Hepatocyte (in vitro differentiated cells): ENCODE measurements around the gene SKAP2. TPM values are rescaled to one million over a fixed set of nuclear protein-coding genes. Genes with fewer than 3 reads are reported as not detected.

Experiments used
- DNase-seq: peaks from one replicate; pipeline ENCODE4 v3.0.0-alpha.2; 2016; ENCODE audit warnings: low spot score
- H2AFZ ChIP-seq: fragments of 200-600 bp; sonication (generic); 2 replicates; pipeline ENCODE4 v1.6.0; 2016; ENCODE audit warnings: antibody characterized with exemption, mild to moderate bottlenecking
- H3K27ac ChIP-seq: fragments of 200-600 bp; sonication (generic); 2 replicates; pipeline ENCODE4 v1.5.1; 2016; ENCODE audit warnings: mild to moderate bottlenecking
- H3K27me3 ChIP-seq: fragments of 200-600 bp; sonication (generic); 2 replicates; pipeline ENCODE4 v1.6.1; 2016
- H3K36me3 ChIP-seq: fragments of 200-600 bp; sonication (generic); replicated peaks from 2 replicates; pipeline ENCODE4 v1.5.1; 2016; ENCODE audit warnings: low read depth; ENCODE audit not compliant: insufficient read depth
- H3K4me1 ChIP-seq: fragments of 200-600 bp; sonication (generic); 2 replicates; pipeline ENCODE4 v1.5.1; 2016; ENCODE audit warnings: mild to moderate bottlenecking, moderate library complexity; ENCODE audit not compliant: insufficient read depth
- H3K4me2 ChIP-seq: fragments of 200-600 bp; sonication (generic); 2 replicates; pipeline ENCODE4 v1.6.0; 2016
- H3K4me3 ChIP-seq: fragments of 200-600 bp; sonication (generic); 2 replicates; pipeline ENCODE4 v1.5.1; 2016; ENCODE audit warnings: mild to moderate bottlenecking
- H3K79me2 ChIP-seq: fragments of 200-600 bp; sonication (generic); 2 replicates; pipeline ENCODE4 v1.6.0; 2017; ENCODE audit warnings: mild to moderate bottlenecking
- H3K9me2 ChIP-seq: fragments of 200-600 bp; sonication (generic); replicated peaks from 2 replicates; pipeline ENCODE4 v1.6.0; 2017; ENCODE audit warnings: mild to moderate bottlenecking; ENCODE audit not compliant: insufficient read depth
- H3K9me3 ChIP-seq: fragments of 200-600 bp; sonication (generic); 2 replicates; pipeline ENCODE4 v1.5.1; 2016; ENCODE audit warnings: low read depth, mild to moderate bottlenecking
- H4K20me1 ChIP-seq: fragments of 200-600 bp; sonication (generic); 2 replicates; pipeline ENCODE4 v1.6.0; 2016; ENCODE audit warnings: mild to moderate bottlenecking; ENCODE audit not compliant: insufficient read depth, poor library complexity, severe bottlenecking
- EZH2 ChIP-seq: fragments of 200-600 bp; sonication (generic); IDR thresholded peaks from 2 replicates; pipeline ENCODE4 v1.6.1; 2016; ENCODE audit warnings: antibody characterized with exemption, mild to moderate bottlenecking, borderline replicate concordance
- EZH2phosphoT487 ChIP-seq: fragments of 200-600 bp; sonication (generic); IDR thresholded peaks from one replicate; pipeline ENCODE4 v1.6.1; 2018; ENCODE audit warnings: antibody characterized with exemption, mild to moderate bottlenecking, low read depth, moderate library complexity; ENCODE audit not compliant: unreplicated experiment, severe bottlenecking
- WGBS: methylation state at CpG from one replicate; pipeline ENCODE4 v1.1.6; 2016; ENCODE audit warnings: low lambda C conversion rate; ENCODE audit errors: missing lambda C conversion rate; 5-methylcytosine and 5-hydroxymethylcytosine counted together
- polyA plus RNA-seq: library from polyadenylated mRNA; unstranded; fragments of >200 nt; fragmentation: Nextera tagmentation; extraction: Ambion mirVana; gene quantifications from 2 replicates; pipeline ENCODE4 v1.2.1, GENCODE V29; 2016
- total RNA-seq: library from RNA; depleted of rRNA; stranded (reverse); fragments of >200 nt; gene quantifications from 2 replicates; pipeline ENCODE4 v1.2.3, GENCODE V29; 2014
- TF ChIP-seq, protein P1 (sequence below): fragments of 200-600 bp; sonication (generic); IDR thresholded peaks from 2 replicates; pipeline ENCODE4 v1.5.1; 2016; ENCODE audit warnings: antibody characterized with exemption, mild to moderate bottlenecking; ENCODE audit not compliant: poor library complexity

Gene SKAP2
- total and polyA plus RNA-seq, 2 experiments from 2014 or later = 8.4 to 13.5 TPM

DNA sequence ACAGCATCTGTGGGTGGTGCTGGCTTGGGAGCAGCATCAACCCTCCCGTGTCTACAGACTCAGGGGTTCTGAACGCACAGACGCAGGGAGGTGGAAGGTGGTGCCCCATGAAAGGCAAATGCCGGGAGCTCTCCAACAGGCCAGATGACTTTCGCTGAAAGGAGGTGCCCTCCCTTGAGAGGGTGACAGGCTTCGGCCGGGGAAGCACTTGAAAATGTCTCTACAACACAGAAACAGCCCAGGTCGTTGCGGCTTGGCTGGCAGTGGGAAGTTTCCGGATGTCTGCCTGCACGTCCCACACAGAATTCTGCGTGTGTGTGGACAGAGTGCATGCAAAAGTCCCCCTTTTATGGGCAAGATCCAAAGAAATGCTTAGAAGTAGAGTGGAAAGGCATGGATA lies 239.6 kb downstream of the SKAP2 start:
- Histone ChIP-seq H2AFZ (no peak overlapping the region), H3K4me1 (no peaks in the 10 kb centered on the region), H3K27me3 (no peaks in the 10 kb centered on the region), H3K79me2 (no peaks in the 10 kb centered on the region), H3K9me3 (no peaks in the 10 kb centered on the region), H3K4me3 (no peak overlapping the region), H3K27ac (no peak overlapping the region), H3K4me2 (no peak overlapping the region), H4K20me1 (no peaks in the 10 kb centered on the region), H3K36me3 (no peaks in the 10 kb centered on the region), H3K9me2 (no peaks in the 10 kb centered on the region)
- no peak for TF ChIP-seq EZH2phosphoT487
- TF ChIP-seq, protein P1, sequence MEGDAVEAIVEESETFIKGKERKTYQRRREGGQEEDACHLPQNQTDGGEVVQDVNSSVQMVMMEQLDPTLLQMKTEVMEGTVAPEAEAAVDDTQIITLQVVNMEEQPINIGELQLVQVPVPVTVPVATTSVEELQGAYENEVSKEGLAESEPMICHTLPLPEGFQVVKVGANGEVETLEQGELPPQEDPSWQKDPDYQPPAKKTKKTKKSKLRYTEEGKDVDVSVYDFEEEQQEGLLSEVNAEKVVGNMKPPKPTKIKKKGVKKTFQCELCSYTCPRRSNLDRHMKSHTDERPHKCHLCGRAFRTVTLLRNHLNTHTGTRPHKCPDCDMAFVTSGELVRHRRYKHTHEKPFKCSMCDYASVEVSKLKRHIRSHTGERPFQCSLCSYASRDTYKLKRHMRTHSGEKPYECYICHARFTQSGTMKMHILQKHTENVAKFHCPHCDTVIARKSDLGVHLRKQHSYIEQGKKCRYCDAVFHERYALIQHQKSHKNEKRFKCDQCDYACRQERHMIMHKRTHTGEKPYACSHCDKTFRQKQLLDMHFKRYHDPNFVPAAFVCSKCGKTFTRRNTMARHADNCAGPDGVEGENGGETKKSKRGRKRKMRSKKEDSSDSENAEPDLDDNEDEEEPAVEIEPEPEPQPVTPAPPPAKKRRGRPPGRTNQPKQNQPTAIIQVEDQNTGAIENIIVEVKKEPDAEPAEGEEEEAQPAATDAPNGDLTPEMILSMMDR = no peak
- no peak for TF ChIP-seq EZH2
- WGBS = 90% methylated on average over 12 of the region's 12 CpGs
- no peak for DNase-seq

DNA sequence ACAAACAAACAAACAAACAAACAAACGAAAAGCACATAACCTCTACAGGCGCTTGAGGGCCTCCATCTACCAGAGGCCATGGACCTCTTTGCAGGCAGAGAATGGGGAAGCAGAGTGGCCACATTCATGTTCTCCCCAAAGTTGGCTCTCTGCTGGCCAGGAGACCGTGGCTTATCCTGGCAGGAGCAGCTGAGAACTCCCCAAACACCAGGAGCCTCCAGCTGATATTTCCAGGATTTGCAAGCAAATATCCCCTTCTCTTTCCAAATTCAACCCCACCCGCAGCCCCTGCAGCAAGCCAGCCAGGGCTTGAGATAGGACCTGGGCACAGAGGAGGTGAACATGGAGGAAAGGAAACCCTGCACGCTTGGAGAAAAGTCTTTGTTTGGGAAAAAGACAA lies 240.0 kb downstream of the SKAP2 start:
- no peaks in the 10 kb centered on the region for H4K20me1 ChIP-seq
- H2AFZ ChIP-seq = no peak overlapping the region
- H3K4me2 ChIP-seq = no peak overlapping the region
- no peaks in the 10 kb centered on the region for H3K27me3 ChIP-seq
- H3K4me1 ChIP-seq = no peaks in the 10 kb centered on the region
- no peaks in the 10 kb centered on the region for H3K9me3 ChIP-seq
- no peaks in the 10 kb centered on the region for H3K79me2 ChIP-seq
- 88% methylated on average over 5 of the region's 5 CpGs for WGBS
- H3K27ac ChIP-seq = no peak overlapping the region
- no peaks in the 10 kb centered on the region for H3K36me3 ChIP-seq
- DNase-seq = no peak
- H3K4me3 ChIP-seq = no peak overlapping the region
- no peak for TF ChIP-seq EZH2
- TF ChIP-seq, protein P1 = no peak
- TF ChIP-seq EZH2phosphoT487 = no peak
- H3K9me2 ChIP-seq = no peaks in the 10 kb centered on the region

DNA sequence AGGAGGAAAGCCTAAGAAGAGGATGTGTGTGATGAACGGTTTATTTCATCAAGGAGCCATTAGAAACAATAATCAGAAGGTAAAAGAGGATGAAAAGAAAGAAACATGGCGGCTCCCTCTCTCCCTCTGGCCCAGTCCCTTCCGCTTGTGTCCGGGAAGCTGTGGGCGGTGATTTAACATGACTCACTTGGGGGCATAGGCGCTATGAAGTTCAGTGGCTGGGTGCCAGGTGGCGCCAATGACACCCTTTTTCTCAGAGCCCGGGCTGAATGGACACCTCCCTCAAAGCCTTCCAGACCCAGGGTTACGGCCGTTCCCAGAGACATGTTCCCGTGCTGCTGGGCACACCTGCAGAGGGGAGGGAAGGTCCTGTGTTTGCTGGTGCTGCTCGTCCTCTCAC lies 244.0 kb downstream of the SKAP2 start:
- Histone ChIP-seq H3K79me2 (no peaks in the 10 kb centered on the region), H3K4me1 (no peaks in the 10 kb centered on the region), H3K27me3 (no peaks in the 10 kb centered on the region), H4K20me1 (no peaks in the 10 kb centered on the region), H3K4me2 (no peak overlapping the region), H3K27ac (no peak overlapping the region), H2AFZ (no peak overlapping the region), H3K9me2 (no peaks in the 10 kb centered on the region), H3K4me3 (no peak overlapping the region), H3K36me3 (no peaks in the 10 kb centered on the region), H3K9me3 (no peaks in the 10 kb centered on the region)
- 79% methylated on average over 12 of the region's 12 CpGs for WGBS
- TF ChIP-seq EZH2phosphoT487 (no peak), EZH2 (no peak)
- TF ChIP-seq, protein P1 = no peak
- DNase-seq = peak; percentile 13
